Effector memory CD4-positive, alpha-beta T cell (primary cell): ENCODE results near the gene PLA2G7.
"Not testable (repeated sequence)": the region's sequence is repeated elsewhere in the genome, so short reads cannot be mapped to it uniquely, and the experiment has no call there.

Experiments used
- DNase-seq, 3 donors: peaks; one replicate each; pipeline ENCODE4 v3.0.0-alpha.2; 2020
- H3K27ac ChIP-seq: 2 replicates; pipeline ENCODE4 v1.7.0; 2013; ENCODE audit warnings: mild to moderate bottlenecking, low read length, moderate library complexity; ENCODE audit not compliant: insufficient read depth, poor library complexity, severe bottlenecking
- H3K27me3 ChIP-seq: replicated peaks from 2 replicates; pipeline ENCODE4 v1.7.0; 2013; ENCODE audit warnings: mild to moderate bottlenecking, low read length; ENCODE audit not compliant: insufficient read depth, control insufficient read depth, poor library complexity, severe bottlenecking
- H3K36me3 ChIP-seq: 2 replicates; pipeline ENCODE4 v1.7.0; 2013; ENCODE audit warnings: mild to moderate bottlenecking, low read length, moderate library complexity; ENCODE audit not compliant: control insufficient read depth, insufficient read depth
- H3K4me1 ChIP-seq: 2 replicates; pipeline ENCODE4 v1.7.0; 2013; ENCODE audit warnings: low read length, mild to moderate bottlenecking; ENCODE audit not compliant: control insufficient read depth, insufficient read depth, poor library complexity, severe bottlenecking
- H3K4me3 ChIP-seq: 2 replicates; pipeline ENCODE4 v1.7.0; 2013; ENCODE audit warnings: low read length, low read depth, mild to moderate bottlenecking; ENCODE audit not compliant: insufficient read depth, poor library complexity, severe bottlenecking
- H3K9me3 ChIP-seq: 2 replicates; pipeline ENCODE4 v1.7.0; 2013; ENCODE audit warnings: mild to moderate bottlenecking, low read length, moderate library complexity; ENCODE audit not compliant: control insufficient read depth

Gene PLA2G7

GRCh38 chr6:46764961-46765360, 29.8 kb upstream of the PLA2G7 start:
- no peak for DNase-seq
- H3K4me1 ChIP-seq = no peaks in the 10 kb centered on the region
- no peaks in the 10 kb centered on the region for H3K36me3 ChIP-seq
- no peak overlapping the region for H3K27ac ChIP-seq
- H3K9me3 ChIP-seq = no peaks in the 10 kb centered on the region
- no peak overlapping the region for H3K4me3 ChIP-seq
- no peaks in the 10 kb centered on the region for H3K27me3 ChIP-seq

DNA sequence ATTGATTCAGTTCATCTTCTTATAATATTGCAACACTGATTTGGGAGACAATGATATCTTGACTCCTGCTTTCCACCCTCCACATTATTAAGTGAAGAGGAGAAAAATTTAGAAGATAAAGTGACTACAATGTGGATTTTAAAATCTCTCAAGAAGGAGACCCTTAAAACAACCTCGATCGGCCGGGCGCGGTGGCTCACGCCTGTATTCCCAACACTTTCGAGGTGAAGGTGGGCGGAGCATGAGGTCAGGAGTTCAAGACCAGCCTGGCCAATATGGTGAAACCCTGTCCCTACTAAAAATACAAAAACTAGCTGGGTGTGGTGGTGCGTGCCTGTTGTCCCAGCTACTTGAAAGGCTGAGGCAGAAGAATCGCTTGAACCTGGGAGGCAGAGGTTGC, 29.1 kb upstream of the PLA2G7 start:
- not testable (repeated sequence) for H3K4me3 ChIP-seq, H3K27ac ChIP-seq, H3K27me3 ChIP-seq, H3K4me1 ChIP-seq, H3K36me3 ChIP-seq, DNase-seq, H3K9me3 ChIP-seq

DNA sequence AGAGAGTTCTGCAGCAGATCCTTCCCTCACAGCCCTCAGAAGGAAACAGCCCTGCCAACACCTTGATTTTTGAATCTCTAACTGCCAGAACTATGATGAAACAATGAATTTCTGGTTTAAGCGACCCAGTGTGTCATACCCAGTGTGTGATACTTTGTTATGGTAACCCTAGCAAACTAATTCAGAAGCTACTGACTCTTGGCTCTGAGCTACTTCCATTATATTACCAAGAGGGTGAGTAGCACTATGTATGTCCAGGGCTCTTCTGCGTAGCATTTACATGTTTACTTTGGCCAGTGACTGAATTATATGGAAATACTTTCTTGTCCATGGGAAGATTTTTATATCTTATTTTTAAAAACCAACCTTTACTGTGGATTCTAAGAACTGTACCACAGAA, 28.3 kb upstream of the PLA2G7 start:
- Histone ChIP-seq H3K4me1 (no peaks in the 10 kb centered on the region), H3K4me3 (no peak overlapping the region), H3K27me3 (no peaks in the 10 kb centered on the region), H3K9me3 (no peaks in the 10 kb centered on the region), H3K36me3 (no peaks in the 10 kb centered on the region), H3K27ac (no peak overlapping the region)
- no peak for DNase-seq

DNA sequence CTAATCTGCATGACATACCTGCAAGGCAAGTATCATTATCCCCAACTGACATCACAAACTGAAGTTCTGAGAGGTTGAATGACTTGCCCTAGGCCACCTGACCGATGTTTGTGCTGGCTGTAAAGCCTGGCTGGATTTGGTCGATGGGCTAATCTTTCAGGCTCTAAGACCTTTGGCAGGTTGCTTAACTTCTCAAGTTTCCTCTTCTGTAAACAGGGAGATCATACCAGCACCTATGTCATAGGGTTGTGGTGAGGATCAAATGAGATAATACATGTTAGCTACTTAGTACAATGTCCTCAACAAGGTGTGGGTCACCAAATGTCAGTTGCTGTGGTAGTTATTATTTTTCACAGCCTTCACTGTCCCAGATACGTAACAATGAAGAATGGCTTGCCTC, 25.8 kb upstream of the PLA2G7 start:
- no peaks in the 10 kb centered on the region for H3K27me3 ChIP-seq
- H3K4me3 ChIP-seq = no peak overlapping the region
- H3K9me3 ChIP-seq = no peaks in the 10 kb centered on the region
- H3K4me1 ChIP-seq = no peaks in the 10 kb centered on the region
- no peaks in the 10 kb centered on the region for H3K36me3 ChIP-seq
- DNase-seq = no peak
- H3K27ac ChIP-seq = no peak overlapping the region

DNA sequence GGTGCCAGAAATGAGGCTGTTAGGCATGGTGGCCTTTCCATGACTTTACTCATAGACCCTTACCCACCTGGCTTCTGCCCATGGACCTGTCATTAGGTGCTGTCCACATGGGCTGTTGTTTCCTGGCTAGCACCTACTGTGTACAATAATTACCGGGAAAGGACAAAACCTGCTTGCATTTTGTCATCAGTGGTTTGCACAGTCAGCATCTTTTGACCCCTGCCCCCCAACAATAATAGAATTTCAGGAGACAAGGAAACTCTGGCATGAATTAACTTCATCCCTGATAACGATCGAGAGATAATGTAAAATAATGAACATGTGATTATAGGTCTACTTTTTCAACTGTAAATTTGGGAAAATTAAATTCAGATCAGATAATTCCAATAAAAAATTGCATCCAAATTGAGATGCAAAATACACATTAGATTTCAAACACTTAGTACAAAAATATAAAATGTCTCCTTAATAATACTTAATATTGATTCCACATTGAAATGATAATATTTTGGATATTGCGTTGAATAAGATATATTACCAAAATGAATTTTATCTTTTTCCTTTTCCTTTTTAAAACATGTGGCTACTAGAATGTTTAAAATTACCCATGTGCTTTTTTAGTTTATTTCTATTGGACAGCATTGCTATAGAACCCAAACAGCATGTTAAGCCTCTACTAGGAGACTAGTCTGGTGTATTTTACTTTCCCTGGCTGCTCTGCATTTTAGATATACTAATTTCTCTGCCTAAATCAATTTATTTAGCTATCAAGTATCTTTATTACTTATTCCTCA, 24.0 kb upstream of the PLA2G7 start:
- no peaks in the 10 kb centered on the region for H3K27me3 ChIP-seq
- no peak overlapping the region for H3K27ac ChIP-seq
- no peak overlapping the region for H3K4me3 ChIP-seq
- H3K36me3 ChIP-seq = no peaks in the 10 kb centered on the region
- H3K9me3 ChIP-seq = no peaks in the 10 kb centered on the region
- H3K4me1 ChIP-seq = no peaks in the 10 kb centered on the region
- DNase-seq = no peak

GRCh38 chr6:46757214-46757596, 22.0 kb upstream of the PLA2G7 start:
- Histone ChIP-seq H3K27ac (no peak overlapping the region), H3K9me3 (no peaks in the 10 kb centered on the region), H3K4me1 (no peaks in the 10 kb centered on the region), H3K36me3 (no peaks in the 10 kb centered on the region), H3K4me3 (no peak overlapping the region), H3K27me3 (no peaks in the 10 kb centered on the region)
- no peak for DNase-seq

- Histone ChIP-seq H3K4me3 (no peak overlapping the region), H3K27ac (no peak overlapping the region), H3K36me3 (no peaks in the 10 kb centered on the region), H3K4me1 (no peaks in the 10 kb centered on the region), H3K9me3 (no peaks in the 10 kb centered on the region), H3K27me3 (no peaks in the 10 kb centered on the region)
- DNase-seq = no peak
Measured at GRCh38 chr6:46756469-46757213, 21.5 kb upstream of the PLA2G7 start.

GRCh38 chr6:46755865-46756264, 20.7 kb upstream of the PLA2G7 start:
- no peak for DNase-seq
- Histone ChIP-seq H3K36me3 (no peaks in the 10 kb centered on the region), H3K27me3 (no peaks in the 10 kb centered on the region), H3K27ac (no peak overlapping the region), H3K4me3 (no peak overlapping the region), H3K9me3 (no peaks in the 10 kb centered on the region), H3K4me1 (no peaks in the 10 kb centered on the region)

- H3K27me3 ChIP-seq = no peaks in the 10 kb centered on the region
Measured at GRCh38 chr6:46751658-46752057, 16.5 kb upstream of the PLA2G7 start.

GRCh38 chr6:46749731-46750130, 14.6 kb upstream of the PLA2G7 start:
- Histone ChIP-seq H3K36me3 (no peaks in the 10 kb centered on the region), H3K27me3 (no peaks in the 10 kb centered on the region), H3K4me3 (no peak overlapping the region), H3K4me1 (no peaks in the 10 kb centered on the region), H3K9me3 (no peaks in the 10 kb centered on the region), H3K27ac (no peak overlapping the region)
- no peak for DNase-seq

More at GRCh38 chr6:46751658-46752057, 16.5 kb upstream of the PLA2G7 start:
- H3K27ac ChIP-seq = no peak overlapping the region
- H3K4me1 ChIP-seq = no peaks in the 10 kb centered on the region
- H3K36me3 ChIP-seq = no peaks in the 10 kb centered on the region
- DNase-seq = no peak
- H3K9me3 ChIP-seq = no peaks in the 10 kb centered on the region
- H3K4me3 ChIP-seq = no peak overlapping the region
